Progenitor cell of endocrine pancreas (in vitro differentiated cells): ENCODE measurements around the gene GLDC. TPM values are rescaled to one million over a fixed set of nuclear protein-coding genes. Genes with fewer than 3 reads are reported as not detected.
"Not testable (repeated sequence)": the region's sequence is repeated elsewhere in the genome, so short reads cannot be mapped to it uniquely, and the experiment has no call there.

Source experiments
- DNase-seq: peaks from one replicate; pipeline ENCODE4 v3.0.0; 2021; ENCODE audit warnings: low spot score; ENCODE audit not compliant: unreplicated experiment
- H3K27ac Mint-ChIP-seq: 2 replicates; pipeline ENCODE4 v1.8.0; 2021; ENCODE audit warnings: mild to moderate bottlenecking, moderate library complexity, mixed read lengths
- H3K27me3 Mint-ChIP-seq: 2 replicates; pipeline ENCODE4 v1.8.0; 2021; ENCODE audit warnings: mixed read lengths
- H3K36me3 Mint-ChIP-seq: 2 replicates; pipeline ENCODE4 v1.8.0; 2022; ENCODE audit warnings: mixed read lengths; ENCODE audit not compliant: insufficient read depth
- H3K4me1 Mint-ChIP-seq: 2 replicates; pipeline ENCODE4 v1.8.0; 2021; ENCODE audit warnings: low read depth, mixed read lengths
- H3K4me3 Mint-ChIP-seq: 2 replicates; pipeline ENCODE4 v1.8.0; 2021; ENCODE audit warnings: low read depth, mild to moderate bottlenecking, moderate library complexity, mixed read lengths
- H3K9me3 Mint-ChIP-seq: 2 replicates; pipeline ENCODE4 v1.8.0; 2021; ENCODE audit warnings: low read depth, mixed read lengths
- CTCF ChIP-seq: fragments of 200-600 bp; sonication (generic); IDR thresholded peaks from one replicate; pipeline ENCODE4 v1.5.0; 2021; ENCODE audit warnings: antibody characterized with exemption, mild to moderate bottlenecking; ENCODE audit not compliant: unreplicated experiment
- long read RNA-seq: library from polyadenylated mRNA; unstranded; transcript quantifications from one replicate; pipeline ENCODE4 v2.0.0, GENCODE V29; 2020
- total RNA-seq: library from RNA; stranded (reverse); gene quantifications from 2 replicates; pipeline ENCODE4 v1.2.1, GENCODE V29; 2021

GLDC gene
- 11.1 and 11.3 TPM in 2 replicates for total RNA-seq
- long read RNA-seq, partial matches to known transcripts, result 5 of 6 reads
- long read RNA-seq, other reads (novel, unspliced or antisense), result 1 of 6 reads

DNA sequence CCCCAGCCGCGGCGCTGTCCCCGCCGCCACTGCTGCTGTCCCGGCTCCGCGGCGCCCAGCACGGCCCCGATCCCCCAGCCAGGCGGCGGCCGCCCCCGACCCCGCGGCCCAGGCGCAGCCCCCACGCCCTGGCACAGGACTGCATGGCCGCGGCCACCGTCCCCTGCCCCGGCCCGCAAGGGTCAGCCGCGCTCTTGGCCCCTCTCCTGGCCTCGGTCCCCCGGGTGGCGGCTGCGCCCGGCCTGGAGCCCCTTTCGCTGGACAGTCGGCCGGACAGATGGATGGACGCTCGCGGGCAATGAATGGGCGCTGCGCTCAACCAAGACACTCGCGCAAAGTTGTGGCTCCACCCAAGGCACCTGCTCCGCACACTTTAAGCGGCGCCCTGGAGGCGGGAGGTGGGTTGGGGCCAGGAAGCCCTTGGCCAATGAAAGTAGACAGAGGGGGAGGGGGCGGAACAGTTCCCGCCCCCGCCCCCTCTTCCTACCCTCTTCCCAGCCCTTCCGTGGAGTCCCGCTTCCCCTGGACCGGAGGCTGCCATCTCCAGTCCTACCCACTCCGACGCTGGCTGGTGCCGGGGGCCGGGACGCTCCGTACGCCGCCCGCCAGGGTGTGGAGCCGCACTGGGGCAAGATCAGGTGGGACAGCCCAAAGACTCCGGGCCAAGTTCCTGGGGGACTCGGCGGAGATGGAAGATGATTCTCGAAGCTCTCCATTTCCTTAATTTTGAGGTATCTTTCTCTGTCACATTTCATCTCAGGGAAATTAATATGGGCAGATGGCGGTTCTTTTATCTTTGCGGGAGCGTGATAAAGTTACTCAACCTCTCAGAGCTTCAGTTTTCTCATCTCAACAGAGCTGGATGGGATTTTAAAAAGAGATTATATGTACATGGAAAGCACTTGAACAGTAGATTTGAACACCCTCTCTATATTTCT lies at the start of gene GLDC:
TSS of gene GLDC (minus strand) at position 375 of the 938 bp plus-strand sequence. CDS start at position 145, 230 bp downstream.
- TF ChIP-seq CTCF, result no peak
- Mint-ChIP-seq H3K4me1 (peaks cover 7% of the 10 kb centered on the region), H3K9me3 (no peaks in the 10 kb centered on the region)

GRCh38 chr9:6692881-6693361 lies 47.4 kb upstream of the GLDC start:
- TF ChIP-seq CTCF, result no peak
- no peak overlapping the region for H3K27ac Mint-ChIP-seq
- H3K27me3 Mint-ChIP-seq, result no peaks in the 10 kb centered on the region
- no peak overlapping the region for H3K4me3 Mint-ChIP-seq
- no peaks in the 10 kb centered on the region for H3K36me3 Mint-ChIP-seq
- H3K4me1 Mint-ChIP-seq, result no peaks in the 10 kb centered on the region
- DNase-seq, result no peak
- H3K9me3 Mint-ChIP-seq, result no peaks in the 10 kb centered on the region

More for the DNA sequence above, at the start of gene GLDC:
- Mint-ChIP-seq H3K27ac (peak within 1 kb of the TSS; percentile 85), H3K36me3 (no peaks in the 10 kb centered on the region), H3K27me3 (peaks cover 42% of the 10 kb centered on the region), H3K4me3 (peak within 1 kb of the TSS; percentile 82)
- DNase-seq, result peak; percentile 50

GRCh38 chr9:6692433-6692832 lies 46.9 kb upstream of the GLDC start:
- Mint-ChIP-seq H3K4me1 (no peaks in the 10 kb centered on the region), H3K27ac (no peak overlapping the region), H3K36me3 (no peaks in the 10 kb centered on the region), H3K4me3 (no peak overlapping the region), H3K9me3 (no peaks in the 10 kb centered on the region), H3K27me3 (no peaks in the 10 kb centered on the region)
- no peak for DNase-seq
- no peak for TF ChIP-seq CTCF

- H3K4me3 Mint-ChIP-seq, H3K36me3 Mint-ChIP-seq, H3K27ac Mint-ChIP-seq, H3K9me3 Mint-ChIP-seq, DNase-seq, H3K4me1 Mint-ChIP-seq, H3K27me3 Mint-ChIP-seq: not testable (repeated sequence)
Observed at GRCh38 chr9:6690675-6691070, 45.1 kb upstream of the GLDC start.

DNA sequence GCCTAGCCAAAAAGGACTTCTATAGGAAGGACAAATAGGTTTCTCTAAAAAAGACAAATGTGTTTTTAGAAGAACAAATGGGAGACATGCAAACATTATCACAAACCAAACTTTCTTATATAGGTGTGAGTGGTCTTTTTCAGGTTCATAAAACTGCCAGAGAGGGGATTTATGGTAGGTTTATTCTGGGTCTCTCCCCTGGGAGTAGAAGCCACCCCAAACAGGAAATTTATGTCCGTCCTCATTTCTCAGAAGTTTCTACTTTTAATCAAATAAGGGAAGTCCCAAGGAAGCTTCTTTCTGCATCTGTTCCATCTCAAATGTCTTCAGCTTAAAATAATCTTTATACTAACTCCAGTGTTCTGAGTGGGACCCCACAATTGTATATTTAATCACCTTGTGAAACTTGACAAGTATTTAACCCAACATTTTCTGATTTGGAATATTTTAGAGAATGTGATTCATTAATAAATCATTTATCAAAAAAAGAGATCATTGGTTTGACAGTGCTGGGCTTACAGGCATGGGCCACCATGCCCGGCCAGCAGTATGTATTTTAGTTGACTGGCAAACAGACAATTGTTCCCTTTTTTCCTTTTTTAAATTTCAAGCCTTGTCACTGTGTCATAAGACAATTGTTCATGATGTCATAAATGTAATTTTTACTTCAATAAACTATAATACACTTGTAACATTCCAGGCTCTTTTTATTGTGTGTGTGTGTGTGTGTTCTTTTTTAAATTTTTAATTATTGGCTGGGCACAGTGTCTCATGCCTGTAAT lies 44.6 kb upstream of the GLDC start:
- Mint-ChIP-seq H3K36me3 (no peaks in the 10 kb centered on the region), H3K4me3 (no peak overlapping the region)

More for the DNA sequence above, 44.6 kb upstream of the GLDC start:
- no peak for TF ChIP-seq CTCF
- H3K27ac Mint-ChIP-seq, result no peak overlapping the region
- H3K4me1 Mint-ChIP-seq, result no peaks in the 10 kb centered on the region
- no peak for DNase-seq
- H3K9me3 Mint-ChIP-seq, result no peaks in the 10 kb centered on the region
- H3K27me3 Mint-ChIP-seq, result no peaks in the 10 kb centered on the region
